Measurements from ENCODE around the gene MXRA7.

The MXRA7 gene

GRCh38 chr17:76667491-76667755 lies 43.3 kb downstream of the MXRA7 start:
- no peak overlapping the region for H3K4me3 ChIP-seq (ENCODE audit: low read depth, low read length)
- DNase-seq (ENCODE audit: low read depth), result no peak
- no peak for TF ChIP-seq CTCF (IDR thresholded peaks at IDR 0.05; ENCODE audit: control insufficient read depth, extremely low read depth, insufficient read depth)

- no peak for DNase-seq (ENCODE audit: low read depth)
- H3K4me3 ChIP-seq (ENCODE audit: low read depth, low read length), result no peak overlapping the region
- TF ChIP-seq CTCF (IDR thresholded peaks at IDR 0.05; ENCODE audit: control insufficient read depth, extremely low read depth, insufficient read depth), result no peak
Observed at GRCh38 chr17:76660656-76661042, 50.1 kb downstream of the MXRA7 start.

- no peak overlapping the region for H3K4me3 ChIP-seq (ENCODE audit: low read depth, low read length)
- peak; percentile 69 for DNase-seq (ENCODE audit: low read depth)
- TF ChIP-seq CTCF (IDR thresholded peaks at IDR 0.05; ENCODE audit: control insufficient read depth, extremely low read depth, insufficient read depth), result no peak
Observed at GRCh38 chr17:76659928-76660655, 50.7 kb downstream of the MXRA7 start.

GRCh38 chr17:76658242-76658662 lies 52.5 kb downstream of the MXRA7 start:
- no peak overlapping the region for H3K4me3 ChIP-seq (ENCODE audit: low read depth, low read length)
- no peak for DNase-seq (ENCODE audit: low read depth)
- TF ChIP-seq CTCF (IDR thresholded peaks at IDR 0.05; ENCODE audit: control insufficient read depth, extremely low read depth, insufficient read depth), result no peak

- no peak for DNase-seq (ENCODE audit: low read depth)
- no peak for TF ChIP-seq CTCF (IDR thresholded peaks at IDR 0.05; ENCODE audit: control insufficient read depth, extremely low read depth, insufficient read depth)
- H3K4me3 ChIP-seq (ENCODE audit: low read depth, low read length), result no peak overlapping the region
Observed at GRCh38 chr17:76657505-76658241, 53.1 kb downstream of the MXRA7 start.

- no peak for TF ChIP-seq CTCF (IDR thresholded peaks at IDR 0.05; ENCODE audit: control insufficient read depth, extremely low read depth, insufficient read depth)
- no peak for DNase-seq (ENCODE audit: low read depth)
- H3K4me3 ChIP-seq (ENCODE audit: low read depth, low read length), result no peak overlapping the region
Observed at GRCh38 chr17:76654408-76654807, 56.4 kb downstream of the MXRA7 start.

- no peak for DNase-seq (ENCODE audit: low read depth)
- no peak overlapping the region for H3K4me3 ChIP-seq (ENCODE audit: low read depth, low read length)
- TF ChIP-seq CTCF (IDR thresholded peaks at IDR 0.05; ENCODE audit: control insufficient read depth, extremely low read depth, insufficient read depth), result no peak
Observed at GRCh38 chr17:76650504-76650903, 60.3 kb downstream of the MXRA7 start.

All from LNCaP clone FGC (cell line).